ENCODE results near the gene NTNG2.

DNA sequence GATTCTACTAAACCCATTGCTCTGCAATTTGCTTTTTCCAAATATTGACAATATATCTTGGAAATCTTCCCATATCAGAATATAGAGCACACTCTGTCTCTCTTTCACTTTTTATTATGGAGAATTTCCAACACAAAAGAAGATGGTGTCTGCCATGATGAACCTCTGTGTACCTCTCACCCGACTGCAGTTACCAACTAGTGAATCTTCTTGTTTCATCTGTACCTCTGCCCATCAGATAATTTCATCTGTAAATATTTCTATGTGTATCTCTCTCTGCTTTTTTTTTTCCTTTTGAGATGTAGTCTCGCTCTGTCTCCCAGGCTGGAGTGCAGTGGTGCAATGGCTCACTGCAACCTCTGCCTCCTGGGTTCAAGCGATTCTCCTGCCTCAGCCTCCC is 62.8 kb downstream of the NTNG2 start:
- no peak for TF ChIP-seq CTCF (conservative IDR thresholded peaks at IDR 0.05; ENCODE audit: low read length)
- no peak for TF ChIP-seq EZH2phosphoT487 (IDR thresholded peaks at IDR 0.05; ENCODE audit: borderline replicate concordance)

All from Loucy (cell line).